PC-9 (cell line): ENCODE data around the gene GH2. TPM values are rescaled to one million over a fixed set of nuclear protein-coding genes. Genes with fewer than 3 reads are reported as not detected.
"Not testable (repeated sequence)": the region's sequence is repeated elsewhere in the genome, so short reads cannot be mapped to it uniquely, and the experiment has no call there.

Experiments used
- BruUV-seq: library from RNA; stranded (reverse); fragments of 400-500 nt; replicated peaks from 2 replicates; lab custom pipeline; 2021; lab: Mats Ljungman, UMichigan
- CTCF ChIA-PET: fragments of 300-600 bp; sonication (Branson Sonifier 250); formaldehyde crosslinking; loops from one replicate; lab custom pipeline; 2022; ENCODE audit warnings: antibody characterized with exemption; lab: Charles Lee
- POLR2A ChIA-PET: fragments of 300-600 bp; sonication (Branson Sonifier 250); formaldehyde crosslinking; loops from one replicate; lab custom pipeline; 2022; ENCODE audit warnings: antibody characterized with exemption; ENCODE audit not compliant: unreplicated experiment; lab: Charles Lee
- DNase-seq, 2 experiments: peaks; one replicate each; pipeline versions ENCODE4 v3.0.0 to v3.0.0-alpha.2; 2015 to 2022; ENCODE audit warnings: mixed read lengths in 1 of 2
- H2AFZ ChIP-seq: fragments of 200-600 bp; sonication (generic); 2 replicates; pipeline ENCODE4 v1.8.1; 2017; ENCODE audit warnings: antibody characterized with exemption
- H3F3A ChIP-seq: fragments of 200-600 bp; sonication (generic); 2 replicates; pipeline ENCODE4 v1.8.1; 2017; ENCODE audit warnings: antibody characterized with exemption, mild to moderate bottlenecking, low read depth; ENCODE audit not compliant: insufficient read depth
- H3K27ac ChIP-seq: fragments of 200-600 bp; sonication (generic); 2 replicates; pipeline ENCODE4 v1.6.1; 2016; ENCODE audit warnings: mixed run types
- H3K27me3 ChIP-seq: fragments of 200-600 bp; sonication (generic); 2 replicates; pipeline ENCODE4 v1.6.1; 2016; ENCODE audit warnings: low read depth, mixed run types; ENCODE audit not compliant: insufficient read depth
- H3K36me3 ChIP-seq: fragments of 200-600 bp; sonication (generic); 2 replicates; pipeline ENCODE4 v1.6.1; 2016; ENCODE audit warnings: low read depth, mixed run types
- H3K4me1 ChIP-seq: fragments of 200-600 bp; sonication (generic); replicated peaks from 2 replicates; pipeline ENCODE4 v1.6.1; 2016; ENCODE audit warnings: mixed run types; ENCODE audit not compliant: insufficient read depth
- H3K4me2 ChIP-seq: fragments of 200-600 bp; sonication (generic); 2 replicates; pipeline ENCODE4 v1.6.1; 2017; ENCODE audit warnings: mixed run types
- H3K4me3 ChIP-seq: fragments of 200-600 bp; sonication (generic); 2 replicates; pipeline ENCODE4 v1.6.1; 2016; ENCODE audit warnings: mixed run types
- H3K79me2 ChIP-seq: fragments of 200-600 bp; sonication (generic); 2 replicates; pipeline ENCODE4 v1.6.1; 2017; ENCODE audit warnings: low read depth, mixed run types
- H3K9me2 ChIP-seq: fragments of 200-600 bp; sonication (generic); 2 replicates; pipeline ENCODE4 v1.8.1; 2017; ENCODE audit warnings: mild to moderate bottlenecking; ENCODE audit not compliant: insufficient read depth
- H3K9me3 ChIP-seq: fragments of 200-600 bp; sonication (generic); 2 replicates; pipeline ENCODE4 v1.8.1; 2016; ENCODE audit warnings: low read depth; ENCODE audit not compliant: insufficient read depth
- H4K20me1 ChIP-seq: fragments of 200-600 bp; sonication (generic); 2 replicates; pipeline ENCODE4 v1.8.1; 2017; ENCODE audit not compliant: insufficient read depth
- EZH2 ChIP-seq: fragments of 200-600 bp; sonication (generic); IDR thresholded peaks from 2 replicates; pipeline ENCODE4 v1.8.0; 2017; ENCODE audit warnings: antibody characterized with exemption, low read depth
- intact Hi-C: fragments of 100-400 bp; cut with micrococcal nuclease; formaldehyde crosslinking; loops from one replicate; pipeline ENCODE4 v1.10.0; 2022; ENCODE audit not compliant: unreplicated experiment
- total RNA-seq: library from RNA; stranded (reverse); gene quantifications from 2 replicates; pipeline ENCODE4 v1.2.3, GENCODE V29; 2021
- TF ChIP-seq, protein P1 (sequence below): fragments of 200-600 bp; sonication (generic); conservative IDR thresholded peaks from 2 replicates; pipeline ENCODE4 v1.6.1; 2017; ENCODE audit warnings: mixed run types, antibody characterized with exemption, mild to moderate bottlenecking, moderate library complexity

The GH2 gene
- total RNA-seq, 1 experiment from 2014 or later = not detected

DNA sequence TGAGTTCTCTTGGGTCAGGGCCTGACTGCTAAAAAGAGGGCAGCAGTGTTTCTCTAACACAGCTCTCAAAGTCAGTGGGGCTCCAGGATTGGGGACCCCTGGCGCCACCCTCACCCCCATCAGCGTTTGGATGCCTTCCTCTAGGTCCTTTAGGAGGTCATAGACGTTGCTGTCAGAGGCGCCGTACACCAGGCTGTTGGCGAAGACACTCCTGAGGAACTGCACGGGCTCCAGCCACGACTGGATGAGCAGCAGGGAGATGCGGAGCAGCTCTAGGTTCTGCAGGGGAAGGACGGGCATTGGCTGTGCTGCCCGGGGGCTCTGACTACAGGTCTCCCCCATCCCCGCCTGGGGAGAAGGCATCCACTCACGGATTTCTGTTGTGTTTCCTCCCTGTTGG, 35.9 kb upstream of the GH2 start:
- ChIA-PET POLR2A (interaction anchor here (0.6 kb wide), 1 partner anchor 379 kb away, joined by 3 read pairs; no protein-coding TSS in a partner anchor), CTCF (interaction anchor here (0.7 to 3.2 kb wide), 2 partner anchors 57 to 216 kb away, joined by 3 to 21 read pairs; no protein-coding TSS in a partner anchor)
- no peak for DNase-seq
- H3K4me1 ChIP-seq = no peaks in the 10 kb centered on the region
- no peak overlapping the region for H3K4me3 ChIP-seq
- H3F3A ChIP-seq = no peaks in the 10 kb centered on the region
- H3K36me3 ChIP-seq = no peaks in the 10 kb centered on the region
- no TSS peak for BruUV-seq
- no peaks in the 10 kb centered on the region for H4K20me1 ChIP-seq
- TF ChIP-seq, protein P1, sequence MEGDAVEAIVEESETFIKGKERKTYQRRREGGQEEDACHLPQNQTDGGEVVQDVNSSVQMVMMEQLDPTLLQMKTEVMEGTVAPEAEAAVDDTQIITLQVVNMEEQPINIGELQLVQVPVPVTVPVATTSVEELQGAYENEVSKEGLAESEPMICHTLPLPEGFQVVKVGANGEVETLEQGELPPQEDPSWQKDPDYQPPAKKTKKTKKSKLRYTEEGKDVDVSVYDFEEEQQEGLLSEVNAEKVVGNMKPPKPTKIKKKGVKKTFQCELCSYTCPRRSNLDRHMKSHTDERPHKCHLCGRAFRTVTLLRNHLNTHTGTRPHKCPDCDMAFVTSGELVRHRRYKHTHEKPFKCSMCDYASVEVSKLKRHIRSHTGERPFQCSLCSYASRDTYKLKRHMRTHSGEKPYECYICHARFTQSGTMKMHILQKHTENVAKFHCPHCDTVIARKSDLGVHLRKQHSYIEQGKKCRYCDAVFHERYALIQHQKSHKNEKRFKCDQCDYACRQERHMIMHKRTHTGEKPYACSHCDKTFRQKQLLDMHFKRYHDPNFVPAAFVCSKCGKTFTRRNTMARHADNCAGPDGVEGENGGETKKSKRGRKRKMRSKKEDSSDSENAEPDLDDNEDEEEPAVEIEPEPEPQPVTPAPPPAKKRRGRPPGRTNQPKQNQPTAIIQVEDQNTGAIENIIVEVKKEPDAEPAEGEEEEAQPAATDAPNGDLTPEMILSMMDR = no peak
- no peak for TF ChIP-seq EZH2
- no peaks in the 10 kb centered on the region for H3K79me2 ChIP-seq
- intact Hi-C loops = loop anchor here (2.0 to 10.0 kb wide), 2 partner anchors 365 to 497 kb away; no protein-coding TSS in a partner anchor
- H2AFZ ChIP-seq = no peak overlapping the region
- H3K4me2 ChIP-seq = no peak overlapping the region
- peaks cover 18% of the 10 kb centered on the region; the same call in 1 of the 2 replicates for H3K27me3 ChIP-seq
- H3K9me3 ChIP-seq = no peaks in the 10 kb centered on the region
- no peak overlapping the region for H3K27ac ChIP-seq
- no peaks in the 10 kb centered on the region for H3K9me2 ChIP-seq

DNA sequence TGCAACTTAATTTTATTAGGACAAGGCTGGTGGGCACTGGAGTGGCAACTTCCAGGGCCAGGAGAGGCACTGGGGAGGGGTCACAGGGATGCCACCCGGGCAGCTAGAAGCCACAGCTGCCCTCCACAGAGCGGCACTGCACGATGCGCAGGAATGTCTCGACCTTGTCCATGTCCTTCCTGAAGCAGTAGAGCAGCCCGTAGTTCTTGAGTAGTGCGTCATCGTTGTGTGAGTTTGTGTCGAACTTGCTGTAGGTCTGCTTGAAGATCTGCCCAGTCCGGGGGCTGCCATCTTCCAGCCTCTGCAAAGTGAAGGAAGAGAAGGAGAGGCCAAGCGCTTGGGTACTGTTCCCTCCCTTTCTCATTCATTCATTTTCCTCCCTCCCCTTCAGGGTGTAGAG, 35.5 kb upstream of the GH2 start:
- not testable (repeated sequence) for H4K20me1 ChIP-seq, H2AFZ ChIP-seq, H3K4me2 ChIP-seq, H3K27ac ChIP-seq, H3K9me3 ChIP-seq, H3K4me1 ChIP-seq, H3F3A ChIP-seq, H3K79me2 ChIP-seq, DNase-seq, H3K9me2 ChIP-seq, H3K36me3 ChIP-seq, BruUV-seq, H3K4me3 ChIP-seq
- ChIA-PET CTCF (interaction anchor here (0.6 to 3.2 kb wide), 2 partner anchors 47 to 217 kb away, joined by 3 to 21 read pairs; no protein-coding TSS in a partner anchor), POLR2A (interaction anchor here (0.6 kb wide), 1 partner anchor 379 kb away, joined by 3 read pairs; no protein-coding TSS in a partner anchor)
- peaks cover 18% of the 10 kb centered on the region; the same call in 1 of the 2 replicates for H3K27me3 ChIP-seq
- intact Hi-C loops = loop anchor here (10.0 kb wide), 1 partner anchor 498 kb away; no protein-coding TSS in a partner anchor

DNA sequence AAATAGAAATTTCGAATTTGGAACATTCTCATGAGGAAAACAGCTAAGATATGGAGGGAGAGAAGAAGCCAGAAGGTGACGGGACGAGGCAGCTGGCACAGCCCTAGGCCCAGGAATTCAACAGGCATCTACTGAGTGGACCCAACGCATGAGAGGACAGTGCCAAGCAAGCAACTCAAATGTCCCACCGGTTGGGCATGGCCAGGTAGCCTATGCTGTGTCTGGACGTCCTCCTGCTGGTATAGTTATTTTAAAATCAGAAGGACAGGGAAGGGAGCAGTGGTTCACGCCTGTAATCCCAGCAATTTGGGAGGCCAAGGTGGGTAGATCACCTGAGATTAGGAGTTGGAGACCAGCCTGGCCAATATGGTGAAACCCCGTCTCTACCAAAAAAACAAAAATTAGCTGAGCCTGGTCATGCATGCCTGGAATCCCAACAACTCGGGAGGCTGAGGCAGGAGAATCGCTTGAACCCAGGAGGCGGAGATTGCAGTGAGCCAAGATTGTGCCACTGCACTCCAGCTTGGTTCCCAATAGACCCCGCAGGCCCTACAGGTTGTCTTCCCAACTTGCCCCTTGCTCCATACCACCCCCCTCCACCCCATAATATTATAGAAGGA, 34.9 kb upstream of the GH2 start:
- H3K4me3 ChIP-seq = no peak overlapping the region
- no TSS peak for BruUV-seq
- no peak for DNase-seq
- H3F3A ChIP-seq = no peaks in the 10 kb centered on the region
- TF ChIP-seq EZH2 = no peak
- TF ChIP-seq, protein P1 = no peak
- intact Hi-C loops = loop anchor here (10.0 kb wide), 1 partner anchor 498 kb away; no protein-coding TSS in a partner anchor
- H3K9me3 ChIP-seq = no peaks in the 10 kb centered on the region
- CTCF ChIA-PET = interaction anchor here (0.6 kb wide), 1 partner anchor 47 kb away, joined by 3 read pairs; no protein-coding TSS in a partner anchor
- H3K27ac ChIP-seq = no peak overlapping the region
- peaks cover 18% of the 10 kb centered on the region; the same call in 1 of the 2 replicates for H3K27me3 ChIP-seq
- H3K79me2 ChIP-seq = no peaks in the 10 kb centered on the region
- H2AFZ ChIP-seq = no peak overlapping the region
- H3K9me2 ChIP-seq = no peaks in the 10 kb centered on the region
- no peaks in the 10 kb centered on the region for H3K36me3 ChIP-seq
- no peak overlapping the region for H3K4me2 ChIP-seq
- H3K4me1 ChIP-seq = no peaks in the 10 kb centered on the region
- H4K20me1 ChIP-seq = no peaks in the 10 kb centered on the region
- POLR2A ChIA-PET = no interaction called here

DNA sequence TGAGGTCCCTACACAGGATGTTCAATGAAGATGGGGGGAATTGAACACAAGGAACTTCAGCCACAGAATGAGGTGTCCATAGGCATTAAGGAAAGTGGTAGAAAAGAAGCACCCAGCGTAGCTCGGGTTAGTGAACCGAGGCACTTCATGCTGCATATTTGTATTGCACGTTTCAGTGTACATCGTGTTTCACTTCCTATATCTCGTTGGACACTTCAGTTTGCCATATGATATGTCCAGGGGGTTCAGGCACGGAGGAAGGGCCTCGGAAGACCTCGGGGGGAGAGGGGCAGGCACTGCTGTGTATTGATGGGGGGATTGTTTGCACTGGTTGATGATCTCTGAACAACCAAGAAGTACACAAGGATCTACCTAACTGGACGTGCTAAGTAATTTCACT, 34.0 kb upstream of the GH2 start:
- H3F3A ChIP-seq, H3K4me3 ChIP-seq, BruUV-seq, POLR2A ChIA-PET, H3K36me3 ChIP-seq, H4K20me1 ChIP-seq, H3K9me3 ChIP-seq, H3K4me1 ChIP-seq, H3K79me2 ChIP-seq, DNase-seq, H3K27ac ChIP-seq, H3K9me2 ChIP-seq, H3K4me2 ChIP-seq, H2AFZ ChIP-seq: not testable (repeated sequence)
- H3K27me3 ChIP-seq = peaks cover 21% of the 10 kb centered on the region; the same call in 1 of the 2 replicates
- CTCF ChIA-PET = interaction anchor here (0.6 kb wide), 1 partner anchor 71 kb away, joined by 7 read pairs; no protein-coding TSS in a partner anchor
- intact Hi-C loops = loop anchor here (10.0 kb wide), 1 partner anchor 499 kb away; no protein-coding TSS in a partner anchor
